HuH-7.5 (cell line): Measurements from ENCODE around the gene LIPC.

Experiments used
- DNase-seq: peaks from one replicate; pipeline ENCODE4 v3.0.0; 2011; ENCODE audit warnings: low spot score

Gene LIPC

DNA sequence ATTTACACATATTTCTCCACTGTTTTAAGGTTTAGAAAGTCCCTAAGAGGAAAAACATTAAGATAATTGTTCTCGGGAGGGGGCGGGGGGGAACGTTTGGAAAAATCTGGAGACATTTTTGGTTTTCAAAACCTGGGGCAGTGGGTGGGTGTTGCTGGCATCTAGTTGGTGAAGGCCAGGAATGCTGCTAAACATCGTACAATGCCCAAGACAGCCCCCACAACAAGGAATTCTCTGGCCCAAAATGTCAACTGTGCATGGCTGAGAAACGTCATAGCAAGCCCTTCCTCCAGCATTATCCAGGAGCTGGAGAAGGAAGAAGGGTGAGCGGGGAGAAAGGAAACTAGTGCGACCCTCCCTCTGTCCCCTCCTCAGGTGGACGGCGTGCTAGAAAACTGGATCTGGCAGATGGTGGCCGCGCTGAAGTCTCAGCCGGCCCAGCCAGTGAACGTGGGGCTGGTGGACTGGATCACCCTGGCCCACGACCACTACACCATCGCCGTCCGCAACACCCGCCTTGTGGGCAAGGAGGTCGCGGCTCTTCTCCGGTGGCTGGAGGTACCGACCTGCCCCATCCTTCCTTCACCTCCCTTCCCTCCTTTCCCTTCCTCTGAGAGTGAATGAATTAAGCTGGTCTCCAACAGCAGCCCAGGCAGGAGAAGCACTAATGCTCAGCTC lies 109.8 kb downstream of the LIPC start:
- no peak for DNase-seq

GRCh38 chr15:58543664-58544335 lies 112.0 kb downstream of the LIPC start:
- DNase-seq = no peak

DNA sequence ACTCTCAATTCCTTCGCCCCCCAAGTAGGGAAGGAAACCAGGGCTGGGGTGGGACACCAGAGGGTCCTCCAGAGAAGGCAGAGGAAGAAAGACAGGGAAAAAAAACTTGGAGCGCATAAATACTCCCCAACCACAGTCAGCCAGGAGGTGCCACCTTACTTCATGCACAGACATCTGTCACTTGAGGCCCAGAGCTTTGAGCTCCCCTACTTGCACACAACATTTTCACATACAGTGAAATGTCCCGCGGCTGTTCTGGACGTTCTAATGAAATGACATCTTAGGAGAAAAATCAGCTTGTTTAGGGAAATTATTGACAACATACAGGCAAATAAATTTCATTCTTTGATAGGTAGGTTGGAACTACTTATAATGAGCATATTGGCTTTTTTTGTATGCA lies 113.0 kb downstream of the LIPC start:
- DNase-seq = no peak

- DNase-seq = no peak
Measured at GRCh38 chr15:58545307-58546065, 113.7 kb downstream of the LIPC start.

GRCh38 chr15:58546066-58546591 lies 114.3 kb downstream of the LIPC start:
- DNase-seq = no peak

GRCh38 chr15:58546635-58547627 lies 115.1 kb downstream of the LIPC start:
- DNase-seq = no peak

GRCh38 chr15:58547628-58548307 lies 116.0 kb downstream of the LIPC start:
- DNase-seq = no peak

- no peak for DNase-seq
Measured at GRCh38 chr15:58548308-58549012, 116.7 kb downstream of the LIPC start.

DNA sequence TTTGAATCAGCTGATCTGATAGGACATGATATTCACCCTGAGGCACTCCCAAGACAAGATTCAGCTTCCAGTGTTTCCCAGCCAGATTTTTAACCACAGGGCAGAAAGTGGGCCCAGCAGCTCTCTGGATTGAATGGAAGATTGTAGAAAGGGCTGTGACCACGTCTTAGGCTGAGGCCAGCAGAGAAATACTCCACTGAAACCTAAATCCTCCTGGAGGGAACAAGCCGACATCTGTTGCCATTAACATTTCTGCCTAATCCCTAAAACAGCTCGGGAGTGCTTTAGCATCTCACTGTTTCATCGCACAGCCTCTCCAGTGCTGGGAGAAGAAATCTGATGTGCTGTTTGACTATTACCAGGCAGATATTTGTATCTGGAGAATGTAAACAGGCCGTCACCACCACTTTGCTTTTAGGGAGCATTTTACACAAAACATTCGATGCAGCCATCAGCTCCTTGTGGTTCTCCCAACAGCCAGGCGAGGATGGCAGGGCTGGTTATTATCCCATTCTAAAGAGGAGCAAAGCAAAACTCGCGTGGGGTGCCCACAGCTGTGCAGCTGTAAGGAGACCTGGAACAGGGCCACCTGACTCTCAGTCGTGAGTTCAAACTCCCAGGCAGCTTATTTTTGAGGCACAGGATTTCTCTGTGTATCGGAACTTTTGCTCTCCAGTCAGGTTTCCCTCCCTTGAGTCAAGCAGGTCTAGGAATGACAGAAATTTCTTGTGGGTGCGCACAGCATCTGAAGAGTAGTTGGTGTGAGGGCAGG lies 117.4 kb downstream of the LIPC start:
- DNase-seq = no peak

DNA sequence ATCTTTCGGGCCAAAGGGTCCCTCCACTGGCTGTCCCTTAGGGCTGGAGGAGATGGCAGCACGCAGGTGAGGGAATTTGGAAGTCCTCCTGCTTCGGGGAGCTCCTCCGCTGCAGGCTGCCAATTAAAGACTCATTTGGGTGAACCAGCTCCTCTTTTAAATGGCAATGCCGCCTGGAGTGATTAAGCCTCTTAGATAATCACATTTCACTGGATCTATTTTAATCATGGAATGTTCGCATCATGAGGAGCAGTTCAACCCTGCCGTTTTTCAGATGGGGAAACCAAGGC lies 117.9 kb downstream of the LIPC start:
- DNase-seq = no peak

DNA sequence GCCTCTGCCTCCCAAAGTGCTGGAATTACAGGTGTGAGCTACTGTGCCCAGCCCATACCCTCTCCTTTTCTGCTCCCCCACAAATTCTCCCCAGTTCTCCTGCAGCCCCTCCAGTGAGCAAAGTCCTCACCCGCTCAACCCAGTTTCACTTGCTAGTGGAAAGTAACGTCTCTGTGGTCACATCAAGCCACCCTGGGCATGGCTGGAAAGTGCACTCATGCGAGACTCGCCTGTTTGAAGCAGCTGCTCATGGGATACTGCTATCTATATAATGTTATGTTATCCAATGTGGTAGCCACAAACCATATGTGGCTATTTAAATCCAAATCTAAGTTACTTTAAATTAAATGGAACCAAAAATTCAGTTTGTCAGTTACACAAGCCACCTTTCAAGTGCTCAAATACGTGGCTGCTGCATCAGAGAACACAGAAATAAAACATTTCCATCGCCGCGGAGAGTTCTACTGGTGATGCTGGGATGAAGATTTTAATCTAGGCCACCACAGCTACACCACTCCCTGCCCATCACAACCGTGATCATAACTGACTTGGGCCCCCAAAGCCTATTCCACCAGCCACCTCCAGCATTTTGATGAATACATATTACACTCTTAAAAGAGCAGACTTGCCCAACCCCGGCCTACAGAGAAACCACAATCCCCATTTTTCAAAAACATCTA lies 119.4 kb downstream of the LIPC start:
- DNase-seq = no peak

DNA sequence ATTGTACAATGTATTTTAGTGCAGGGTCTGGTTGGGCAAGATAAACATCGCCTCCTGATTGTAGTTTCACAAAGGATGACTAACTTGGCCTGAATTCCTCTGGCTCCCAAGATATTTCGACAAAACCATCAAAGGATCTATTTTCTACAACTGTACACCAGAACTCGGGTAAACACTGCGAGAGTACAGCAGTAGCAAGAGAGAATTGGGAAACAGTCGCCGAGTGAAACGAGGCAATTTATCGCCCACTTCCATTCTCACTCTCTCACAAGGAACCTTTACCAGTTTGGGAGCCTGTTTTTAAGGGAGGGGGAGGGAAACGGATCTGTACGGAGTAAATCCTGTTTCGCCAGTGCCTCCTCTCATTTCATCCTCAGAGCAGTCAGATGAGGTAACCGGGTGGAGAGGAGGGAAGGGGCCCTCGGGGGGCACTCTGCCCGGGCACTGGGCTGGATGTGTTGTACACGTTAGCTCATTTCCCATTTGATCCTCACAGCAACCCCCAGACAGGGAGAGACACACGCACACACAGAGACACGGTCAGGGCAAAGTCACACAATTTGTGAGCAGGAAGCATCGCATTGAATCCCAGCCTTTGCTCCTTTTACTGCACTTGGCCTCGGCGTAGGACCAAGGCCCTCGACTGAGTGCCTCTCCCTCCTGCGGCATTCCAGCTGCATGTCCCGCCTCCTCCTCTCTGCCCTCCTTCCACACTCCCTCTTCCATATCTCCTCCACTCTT lies 120.1 kb downstream of the LIPC start:
- no peak for DNase-seq

DNA sequence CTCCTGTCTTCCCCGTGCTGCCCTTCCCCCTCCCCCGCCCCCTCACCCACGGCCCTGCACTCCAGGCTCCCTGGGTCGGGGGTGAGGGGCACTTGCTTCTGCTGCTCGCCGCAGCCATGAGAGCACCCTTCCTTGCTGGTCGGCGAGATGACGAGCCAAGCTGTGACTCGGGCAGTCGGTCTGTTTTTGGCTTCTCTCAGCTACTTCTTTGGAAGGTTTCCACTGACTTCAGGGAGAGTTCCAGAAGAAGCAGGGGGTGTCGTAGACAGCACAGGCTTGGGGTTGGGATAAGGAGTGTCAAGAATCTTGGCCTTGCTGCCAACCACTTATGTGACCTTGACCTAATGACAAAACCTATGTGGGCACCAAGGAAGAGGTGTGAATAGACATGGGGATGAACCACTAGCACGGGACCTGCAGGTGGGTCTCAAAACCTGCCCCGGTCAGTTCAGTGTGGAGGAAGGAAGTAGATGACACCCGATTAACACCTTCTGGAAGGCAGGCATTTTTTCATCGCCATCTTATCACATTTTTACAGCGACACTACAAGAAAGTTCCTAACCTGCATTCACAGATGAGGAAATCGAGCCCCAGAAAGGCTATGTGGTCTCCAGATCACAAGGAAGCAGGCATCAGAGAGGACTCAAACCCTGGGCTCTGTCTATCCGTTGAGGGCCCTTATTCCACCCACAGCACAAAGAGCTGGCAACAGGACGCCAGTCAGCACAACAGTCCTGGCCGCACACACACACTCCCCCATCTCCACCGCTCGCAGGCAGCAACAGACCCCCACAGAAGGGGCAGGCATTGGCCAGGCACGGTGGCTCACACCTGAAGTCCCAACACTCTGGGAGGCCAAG lies 120.9 kb downstream of the LIPC start:
- no peak for DNase-seq

DNA sequence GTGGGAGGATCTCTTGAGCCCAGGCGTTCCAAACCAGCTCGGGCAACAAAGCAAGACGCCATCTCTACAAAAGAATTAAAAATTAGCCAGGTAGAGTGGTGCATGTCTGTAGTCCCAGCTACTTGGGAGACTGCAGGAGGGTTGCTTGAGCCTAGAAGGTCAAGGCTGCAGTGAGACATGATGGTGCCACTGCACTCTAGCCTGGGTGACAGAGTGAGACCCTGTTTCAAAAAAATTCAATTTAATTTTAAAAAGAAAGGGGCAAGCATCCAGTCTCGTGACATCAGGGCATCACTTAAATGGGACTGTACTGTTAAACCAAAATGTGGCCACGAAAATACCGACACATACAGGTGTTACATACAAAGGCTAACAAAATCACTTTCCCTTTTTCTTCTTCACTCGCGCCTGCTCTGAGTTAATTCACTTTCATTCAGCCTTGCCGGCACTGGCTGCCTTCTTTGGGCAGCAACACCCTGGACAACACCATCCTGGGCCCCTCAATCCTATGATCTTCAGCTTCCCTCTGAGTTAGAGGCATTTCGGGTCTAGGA lies 121.7 kb downstream of the LIPC start:
- no peak for DNase-seq

DNA sequence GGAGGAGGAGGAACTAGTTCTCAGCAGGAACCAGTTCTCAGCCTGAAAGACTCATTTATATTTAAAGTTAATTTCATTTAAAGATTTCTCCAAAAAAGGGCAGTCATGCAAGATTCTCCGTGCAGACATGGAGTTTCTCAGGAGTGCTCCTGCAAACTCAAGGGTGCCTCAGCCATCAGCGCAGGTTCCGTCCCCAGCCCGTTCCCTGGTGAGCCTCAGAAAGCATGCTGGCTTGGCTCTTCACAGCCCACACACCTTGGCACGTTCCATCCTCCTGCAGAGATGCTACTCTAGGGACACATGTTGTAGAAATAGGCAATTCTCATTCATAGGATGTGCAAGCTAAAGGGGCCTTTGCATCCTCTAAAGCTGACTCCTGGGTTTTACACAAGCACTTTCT lies 123.0 kb downstream of the LIPC start:
- DNase-seq = no peak

- no peak for DNase-seq
Measured at GRCh38 chr15:58555162-58556027, 123.6 kb downstream of the LIPC start.

GRCh38 chr15:58556028-58556361 lies 124.2 kb downstream of the LIPC start:
- no peak for DNase-seq
